Glutamatergic neuron (in vitro differentiated cells): ENCODE data around the gene PALLD. TPM values are rescaled to one million over a fixed set of nuclear protein-coding genes. Genes with fewer than 3 reads are reported as not detected.

Experiments used
- DNase-seq: peaks from one replicate; pipeline ENCODE4 v3.0.0; 2022
- H3K27ac Mint-ChIP-seq: one replicate; pipeline ENCODE4 v1.8.0; 2020; ENCODE audit warnings: mild to moderate bottlenecking, mixed read lengths, inconsistent platforms; ENCODE audit not compliant: unreplicated experiment
- H3K27me3 Mint-ChIP-seq: one replicate; pipeline ENCODE4 v1.8.0; 2020; ENCODE audit warnings: mild to moderate bottlenecking, moderate library complexity, mixed read lengths, inconsistent platforms; ENCODE audit not compliant: unreplicated experiment
- H3K36me3 Mint-ChIP-seq: one replicate; pipeline ENCODE4 v1.8.0; 2020; ENCODE audit warnings: mild to moderate bottlenecking, mixed read lengths, inconsistent platforms; ENCODE audit not compliant: unreplicated experiment
- H3K4me1 Mint-ChIP-seq: one replicate; pipeline ENCODE4 v1.8.0; 2020; ENCODE audit warnings: mild to moderate bottlenecking, low read depth, mixed read lengths, inconsistent platforms; ENCODE audit not compliant: unreplicated experiment
- H3K4me3 Mint-ChIP-seq: one replicate; pipeline ENCODE4 v1.8.0; 2020; ENCODE audit warnings: mild to moderate bottlenecking, mixed read lengths, inconsistent platforms; ENCODE audit not compliant: unreplicated experiment
- H3K9me3 Mint-ChIP-seq: one replicate; pipeline ENCODE4 v1.8.0; 2020; ENCODE audit warnings: mild to moderate bottlenecking, moderate library complexity, mixed read lengths, inconsistent platforms; ENCODE audit not compliant: unreplicated experiment
- CTCF ChIP-seq: fragments of 200-600 bp; sonication (generic); IDR thresholded peaks from one replicate; pipeline ENCODE4 v1.5.0; 2021; ENCODE audit not compliant: partially characterized antibody, unreplicated experiment
- total RNA-seq: library from RNA; stranded (reverse); fragmentation: NEBNext Ultra II Directional; extraction: Animal tissue kit (Norgen Biotek cat#: 25700); gene quantifications from one replicate; pipeline ENCODE4 v1.2.1, GENCODE V29; 2021; ENCODE audit not compliant: unreplicated experiment

Gene PALLD
- total RNA-seq, 1 donor from 2014 or later: 37.5 TPM

GRCh38 chr4:168841672-168842019 is 344.8 kb downstream of the PALLD start:
- H3K27ac Mint-ChIP-seq: no peak overlapping the region
- no peak for TF ChIP-seq CTCF
- peaks cover 4% of the 10 kb centered on the region for H3K27me3 Mint-ChIP-seq
- peaks cover 6% of the 10 kb centered on the region for H3K9me3 Mint-ChIP-seq
- peaks cover 5% of the 10 kb centered on the region for H3K36me3 Mint-ChIP-seq
- no peak for DNase-seq
- H3K4me3 Mint-ChIP-seq: no peak overlapping the region
- peaks cover 13% of the 10 kb centered on the region for H3K4me1 Mint-ChIP-seq

- DNase-seq: no peak
- peaks cover 4% of the 10 kb centered on the region for H3K27me3 Mint-ChIP-seq
- H3K36me3 Mint-ChIP-seq: peaks cover 5% of the 10 kb centered on the region
- peaks cover 16% of the 10 kb centered on the region for H3K4me1 Mint-ChIP-seq
- H3K4me3 Mint-ChIP-seq: no peak overlapping the region
- TF ChIP-seq CTCF: no peak
- H3K27ac Mint-ChIP-seq: no peak overlapping the region
- H3K9me3 Mint-ChIP-seq: peaks cover 5% of the 10 kb centered on the region
Measured at GRCh38 chr4:168842186-168842585, 345.3 kb downstream of the PALLD start.

GRCh38 chr4:168843635-168844034 is 346.8 kb downstream of the PALLD start:
- Mint-ChIP-seq H3K27ac (no peak overlapping the region), H3K27me3 (peaks cover 2% of the 10 kb centered on the region), H3K4me1 (peaks cover 20% of the 10 kb centered on the region), H3K9me3 (no peaks in the 10 kb centered on the region), H3K36me3 (no peaks in the 10 kb centered on the region), H3K4me3 (no peak overlapping the region)
- DNase-seq: no peak
- TF ChIP-seq CTCF: no peak

- H3K36me3 Mint-ChIP-seq: no peaks in the 10 kb centered on the region
- H3K27ac Mint-ChIP-seq: no peak overlapping the region
- DNase-seq: no peak
- peaks cover 28% of the 10 kb centered on the region for H3K4me1 Mint-ChIP-seq
- no peak overlapping the region for H3K4me3 Mint-ChIP-seq
- H3K27me3 Mint-ChIP-seq: peaks cover 2% of the 10 kb centered on the region
- H3K9me3 Mint-ChIP-seq: no peaks in the 10 kb centered on the region
- no peak for TF ChIP-seq CTCF
Measured at GRCh38 chr4:168844353-168845049, 347.6 kb downstream of the PALLD start.

- no peaks in the 10 kb centered on the region for H3K9me3 Mint-ChIP-seq
- no peaks in the 10 kb centered on the region for H3K27me3 Mint-ChIP-seq
- TF ChIP-seq CTCF: no peak
- no peaks in the 10 kb centered on the region for H3K36me3 Mint-ChIP-seq
- peaks cover 33% of the 10 kb centered on the region for H3K4me1 Mint-ChIP-seq
- DNase-seq: no peak
- no peak overlapping the region for H3K27ac Mint-ChIP-seq
- H3K4me3 Mint-ChIP-seq: no peak overlapping the region
Measured at GRCh38 chr4:168845897-168846296, 349.0 kb downstream of the PALLD start.
